ENCODE data around the gene LSG1. TPM values are rescaled to one million over a fixed set of nuclear protein-coding genes. Genes with fewer than 3 reads are reported as not detected.

LSG1 gene
- total and polyA plus RNA-seq, 9 of the 15 experiments (the other 6 are each of a cell fraction or from before 2014, with no cell fraction given) = 14.9 to 73.7 (median 46.7) TPM

GRCh38 chr3:194675680-194676079 is 3.7 kb upstream of the LSG1 start:
- no peak for DNase-seq (ENCODE audit: extremely low read depth in 1 of 4, low spot score in 3 of 4)
- H4K20me1 ChIP-seq (replicated peaks; ENCODE audit: control insufficient read depth, insufficient read depth, low read length) = no peaks in the 10 kb centered on the region
- no peaks in the 10 kb centered on the region for H3K9me3 ChIP-seq (replicated peaks; ENCODE audit: control insufficient read depth, insufficient read depth, low read depth, low read length)
- FAIRE-seq = no peak
- no peaks in the 10 kb centered on the region for H3K27me3 ChIP-seq (ENCODE audit: control insufficient read depth in 2 of 2, insufficient read depth in 2 of 2, low read length in 2 of 2)
- H3K4me2 ChIP-seq (ENCODE audit: insufficient read depth, low read length) = 0 out of 2 replicates have a peak overlapping the region, but pooled peaks have one; percentile 16
- peaks cover 6 to 10% of the 10 kb centered on the region in 2 experiments; a peak in 3 of 5 replicates for H3K4me1 ChIP-seq (replicated peaks in 1 of 2; ENCODE audit: control insufficient read depth in 2 of 2, insufficient read depth in 2 of 2, low read length in 2 of 2)
- no peak overlapping the region for H3K9ac ChIP-seq (ENCODE audit: insufficient read depth in 1 of 2, low read depth in 2 of 2, low read length in 2 of 2)
- ATAC-seq = no peak
- TF ChIP-seq JUND (IDR thresholded peaks at IDR 0.05; ENCODE audit: borderline replicate concordance, low read depth, low read length) (no peak), JUND (tag; IDR thresholded peaks at IDR 0.05; ENCODE audit: borderline replicate concordance, low read depth, low read length) (no peak), ZNF511 (CRISPR knock-in tag; IDR thresholded peaks at IDR 0.05) (no peak), ZNF699 (CRISPR knock-in tag; IDR thresholded peaks at IDR 0.05; ENCODE audit: insufficient replicate concordance) (no peak), BCOR (IDR thresholded peaks at IDR 0.05) (0 out of 2 replicates have a peak, but pooled peaks have one; percentile 42), CC2D1A (IDR thresholded peaks at IDR 0.05) (no peak), TSHZ1 (CRISPR knock-in tag; IDR thresholded peaks at IDR 0.05) (no peak), ZNF24 (IDR thresholded peaks at IDR 0.05) (peak; percentile 30; the same call in 1 of the 2 replicates), NEUROD1 (IDR thresholded peaks at IDR 0.05; ENCODE audit: borderline replicate concordance, low read depth, low read length, partially characterized antibody) (no peak), RBM25 (IDR thresholded peaks at IDR 0.05; ENCODE audit: low read depth, low read length, severe bottlenecking) (peak; percentile 42), CEBPG (CRISPR knock-in tag; IDR thresholded peaks at IDR 0.05) (no peak), CEBPG (tag; conservative IDR thresholded peaks at IDR 0.05 in 1 of 2, IDR thresholded peaks at IDR 0.05 in 1 of 2) (0 out of 4 replicates have a peak, but pooled peaks of 1 of the 2 experiments have one; percentile 31), ZBTB11 (CRISPR knock-in tag; IDR thresholded peaks at IDR 0.05) (peak in 1 of 3 experiments; percentile 5; a peak in 1 of 6 replicates)
- no peak overlapping the region for H3K27ac ChIP-seq (ENCODE audit: extremely low read depth, low read depth, low read length)
- WGBS (ENCODE audit: insufficient coverage, low coverage, missing lambda C conversion rate) = 41% methylated on average over 4 of the region's 4 CpGs
- CTCF ChIA-PET (ENCODE audit: low intra/inter-chr PET ratio) = no interaction called here
- intact Hi-C loops (cut with micrococcal nuclease) (no loop called here), in situ Hi-C loops (cut with MboI) (no loop called here)
- H3K4me3 ChIP-seq = no peak overlapping the region
- no peaks in the 10 kb centered on the region for H3K9me1 ChIP-seq (ENCODE audit: control insufficient read depth, insufficient read depth, low read length)
- 0 out of 3 replicates have a peak, but pooled peaks cover 5% of the 10 kb centered on the region for H3K36me3 ChIP-seq (ENCODE audit: control insufficient read depth, insufficient read depth, low read length)
- H2AFZ ChIP-seq (ENCODE audit: low read depth, low read length) = peak overlapping the region; percentile 61
- POLR2A ChIA-PET = interaction anchor here (0.6 kb wide), 1 partner anchor 15 kb away, joined by 3 read pairs; no protein-coding TSS in a partner anchor
- BruUV-seq (replicated peaks) = no TSS peak
- H3K79me2 ChIP-seq (ENCODE audit: control insufficient read depth, insufficient read depth, low read length) = peaks cover 14% of the 10 kb centered on the region

All from K562 (cell line).